Measurements from ENCODE around the gene DENND1C.
"Not testable (repeated sequence)": the region's sequence is repeated elsewhere in the genome, so short reads cannot be mapped to it uniquely, and the experiment has no call there.

The DENND1C gene

GRCh38 chr19:6481541-6482342, at the start of gene DENND1C:
TSS of gene DENND1C (minus strand) at chr19:6481787. CDS start at chr19:6481695, 92 bp downstream.
- DNase-seq: peak; percentile 22 to 64

GRCh38 chr19:6530386-6531162, 49.0 kb upstream of the DENND1C start, which contains the start of gene TNFSF9:
TSS of gene TNFSF9 (plus strand) at chr19:6531026. CDS start at chr19:6531037, 11 bp downstream.
- DNase-seq: peak; percentile 38 to 90

- no peak for DNase-seq
These were observed 48.4 kb upstream of the DENND1C start for GRCh38 chr19:6529937-6530385.

- no peak for DNase-seq
These were observed 47.8 kb upstream of the DENND1C start for GRCh38 chr19:6529351-6529750.

- DNase-seq: peak in 1 of 2 donors; percentile 30
These were observed 47.0 kb upstream of the DENND1C start for GRCh38 chr19:6528544-6529121.

GRCh38 chr19:6527893-6528543, 46.4 kb upstream of the DENND1C start:
- DNase-seq: no peak

GRCh38 chr19:6524311-6524710, 42.7 kb upstream of the DENND1C start:
- no peak for DNase-seq

- DNase-seq: no peak
These were observed 41.1 kb upstream of the DENND1C start for GRCh38 chr19:6522712-6523111.

GRCh38 chr19:6521718-6522646, 40.4 kb upstream of the DENND1C start:
- peak in 1 of 2 donors; percentile 10 for DNase-seq

GRCh38 chr19:6519289-6519688, 37.7 kb upstream of the DENND1C start:
- no peak for DNase-seq

GRCh38 chr19:6518145-6518911, 36.7 kb upstream of the DENND1C start:
- no peak for DNase-seq

GRCh38 chr19:6516659-6517291, 35.2 kb upstream of the DENND1C start:
- DNase-seq: peak; percentile 56 to 88

GRCh38 chr19:6516018-6516658, 34.6 kb upstream of the DENND1C start:
- DNase-seq: peak; percentile 73 to 81

- DNase-seq: no peak
These were observed 33.4 kb upstream of the DENND1C start for GRCh38 chr19:6514926-6515544.

GRCh38 chr19:6514089-6514488, 32.5 kb upstream of the DENND1C start:
- DNase-seq: no peak

GRCh38 chr19:6510618-6511017, 29.0 kb upstream of the DENND1C start:
- DNase-seq: no peak

- DNase-seq: no peak
These were observed 27.8 kb upstream of the DENND1C start for GRCh38 chr19:6509118-6509971.

- DNase-seq: not testable (repeated sequence)
These were observed 26.6 kb upstream of the DENND1C start for GRCh38 chr19:6508028-6508771.
